Measurements from ENCODE around the gene DPP10. TPM values are rescaled to one million over a fixed set of nuclear protein-coding genes. Genes with fewer than 3 reads are reported as not detected.

DPP10 gene
- total RNA-seq, 1 donor from 2014 or later = 1.1 TPM

GRCh38 chr2:115560666-115561065, 1118.2 kb downstream of the DPP10 start:
- FAIRE-seq (no peak), DNase-seq (ENCODE audit: low read depth) (no peak)
- no peak overlapping the region for H3K4me3 ChIP-seq (ENCODE audit: insufficient read depth, low read depth, low read length)
- no peaks in the 10 kb centered on the region for H3K9me3 ChIP-seq (ENCODE audit: insufficient read depth, low read depth, low read length)
- no peak overlapping the region for H3K9ac ChIP-seq (ENCODE audit: low read length)
- Mint-ChIP-seq H3K9me3 (ENCODE audit: unreplicated experiment) (no peaks in the 10 kb centered on the region), H3K27ac (ENCODE audit: unreplicated experiment) (no peak overlapping the region), H3K36me3 (ENCODE audit: low read depth, unreplicated experiment) (no peaks in the 10 kb centered on the region), H3K4me3 (ENCODE audit: unreplicated experiment) (no peak overlapping the region), H3K4me1 (ENCODE audit: low read depth, unreplicated experiment) (peaks cover 7% of the 10 kb centered on the region), H3K27me3 (ENCODE audit: low read depth, unreplicated experiment) (no peaks in the 10 kb centered on the region)
- H2AFZ ChIP-seq (ENCODE audit: low read depth, low read length) = no peak overlapping the region
- no peak for TF ChIP-seq CTCF (IDR thresholded peaks at IDR 0.05; ENCODE audit: insufficient read depth, low read depth, low read length)
- TF ChIP-seq EZH2 (IDR thresholded peaks at IDR 0.05; ENCODE audit: insufficient read depth, low read length) = no peak
- H3K79me2 ChIP-seq (ENCODE audit: insufficient read depth, low read length) = no peaks in the 10 kb centered on the region
- H4K20me1 ChIP-seq (ENCODE audit: insufficient read depth, low read length) = no peaks in the 10 kb centered on the region
- no peaks in the 10 kb centered on the region for H3K36me3 ChIP-seq (ENCODE audit: insufficient read depth, low read length)
- no peaks in the 10 kb centered on the region for H3K27me3 ChIP-seq (ENCODE audit: insufficient read depth, low read length)
- H3K4me2 ChIP-seq (ENCODE audit: low read length) = no peak overlapping the region
- H3K4me1 ChIP-seq (ENCODE audit: insufficient read depth, low read length) = no peaks in the 10 kb centered on the region
- no peak overlapping the region for H3K27ac ChIP-seq (ENCODE audit: low read depth, low read length)

GRCh38 chr2:115568643-115569042, 1126.2 kb downstream of the DPP10 start:
- Histone ChIP-seq H3K9ac (ENCODE audit: low read length) (no peak overlapping the region), H2AFZ (ENCODE audit: low read depth, low read length) (no peak overlapping the region), H4K20me1 (ENCODE audit: insufficient read depth, low read length) (no peaks in the 10 kb centered on the region), H3K4me3 (ENCODE audit: insufficient read depth, low read depth, low read length) (no peak overlapping the region), H3K36me3 (ENCODE audit: insufficient read depth, low read length) (no peaks in the 10 kb centered on the region), H3K4me2 (ENCODE audit: low read length) (no peak overlapping the region), H3K9me3 (ENCODE audit: insufficient read depth, low read depth, low read length) (no peaks in the 10 kb centered on the region), H3K79me2 (ENCODE audit: insufficient read depth, low read length) (no peaks in the 10 kb centered on the region), H3K4me1 (ENCODE audit: insufficient read depth, low read length) (no peaks in the 10 kb centered on the region), H3K27me3 (ENCODE audit: insufficient read depth, low read length) (no peaks in the 10 kb centered on the region), H3K27ac (ENCODE audit: low read depth, low read length) (no peak overlapping the region)
- no peak for FAIRE-seq
- no peak for TF ChIP-seq CTCF (IDR thresholded peaks at IDR 0.05; ENCODE audit: insufficient read depth, low read depth, low read length)
- no peak for TF ChIP-seq EZH2 (IDR thresholded peaks at IDR 0.05; ENCODE audit: insufficient read depth, low read length)
- no peaks in the 10 kb centered on the region for H3K27me3 Mint-ChIP-seq (ENCODE audit: low read depth, unreplicated experiment)
- H3K4me1 Mint-ChIP-seq (ENCODE audit: low read depth, unreplicated experiment) = peaks cover 8% of the 10 kb centered on the region
- no peaks in the 10 kb centered on the region for H3K9me3 Mint-ChIP-seq (ENCODE audit: unreplicated experiment)
- no peak overlapping the region for H3K27ac Mint-ChIP-seq (ENCODE audit: unreplicated experiment)
- no peak overlapping the region for H3K4me3 Mint-ChIP-seq (ENCODE audit: unreplicated experiment)
- H3K36me3 Mint-ChIP-seq (ENCODE audit: low read depth, unreplicated experiment) = no peaks in the 10 kb centered on the region
- DNase-seq (ENCODE audit: low read depth) = no peak

- H3K27me3 ChIP-seq (ENCODE audit: insufficient read depth, low read length) = no peaks in the 10 kb centered on the region
- no peak overlapping the region for H2AFZ ChIP-seq (ENCODE audit: low read depth, low read length)
- H3K4me1 ChIP-seq (ENCODE audit: insufficient read depth, low read length) = no peaks in the 10 kb centered on the region
- no peak overlapping the region for H3K4me3 Mint-ChIP-seq (ENCODE audit: unreplicated experiment)
- no peaks in the 10 kb centered on the region for H4K20me1 ChIP-seq (ENCODE audit: insufficient read depth, low read length)
- no peak overlapping the region for H3K9ac ChIP-seq (ENCODE audit: low read length)
- H3K27me3 Mint-ChIP-seq (ENCODE audit: low read depth, unreplicated experiment) = no peaks in the 10 kb centered on the region
- H3K4me1 Mint-ChIP-seq (ENCODE audit: low read depth, unreplicated experiment) = peaks cover 11% of the 10 kb centered on the region
- no peak overlapping the region for H3K27ac Mint-ChIP-seq (ENCODE audit: unreplicated experiment)
- H3K36me3 Mint-ChIP-seq (ENCODE audit: low read depth, unreplicated experiment) = no peaks in the 10 kb centered on the region
- FAIRE-seq (no peak), DNase-seq (ENCODE audit: low read depth) (no peak)
- H3K79me2 ChIP-seq (ENCODE audit: insufficient read depth, low read length) = no peaks in the 10 kb centered on the region
- no peak overlapping the region for H3K27ac ChIP-seq (ENCODE audit: low read depth, low read length)
- H3K4me3 ChIP-seq (ENCODE audit: insufficient read depth, low read depth, low read length) = no peak overlapping the region
- no peaks in the 10 kb centered on the region for H3K9me3 ChIP-seq (ENCODE audit: insufficient read depth, low read depth, low read length)
- TF ChIP-seq EZH2 (IDR thresholded peaks at IDR 0.05; ENCODE audit: insufficient read depth, low read length) (no peak), CTCF (IDR thresholded peaks at IDR 0.05; ENCODE audit: insufficient read depth, low read depth, low read length) (no peak)
- no peak overlapping the region for H3K4me2 ChIP-seq (ENCODE audit: low read length)
- no peaks in the 10 kb centered on the region for H3K36me3 ChIP-seq (ENCODE audit: insufficient read depth, low read length)
- no peaks in the 10 kb centered on the region for H3K9me3 Mint-ChIP-seq (ENCODE audit: unreplicated experiment)
Measured at GRCh38 chr2:115569547-115569946, 1127.1 kb downstream of the DPP10 start.
